ENCODE measurements around the gene TRAPPC14. TPM values are rescaled to one million over a fixed set of nuclear protein-coding genes. Genes with fewer than 3 reads are reported as not detected.

TRAPPC14 gene
- total and polyA plus RNA-seq, 8 donors, result 10.7 to 33.3 (median 20.3) TPM

DNA sequence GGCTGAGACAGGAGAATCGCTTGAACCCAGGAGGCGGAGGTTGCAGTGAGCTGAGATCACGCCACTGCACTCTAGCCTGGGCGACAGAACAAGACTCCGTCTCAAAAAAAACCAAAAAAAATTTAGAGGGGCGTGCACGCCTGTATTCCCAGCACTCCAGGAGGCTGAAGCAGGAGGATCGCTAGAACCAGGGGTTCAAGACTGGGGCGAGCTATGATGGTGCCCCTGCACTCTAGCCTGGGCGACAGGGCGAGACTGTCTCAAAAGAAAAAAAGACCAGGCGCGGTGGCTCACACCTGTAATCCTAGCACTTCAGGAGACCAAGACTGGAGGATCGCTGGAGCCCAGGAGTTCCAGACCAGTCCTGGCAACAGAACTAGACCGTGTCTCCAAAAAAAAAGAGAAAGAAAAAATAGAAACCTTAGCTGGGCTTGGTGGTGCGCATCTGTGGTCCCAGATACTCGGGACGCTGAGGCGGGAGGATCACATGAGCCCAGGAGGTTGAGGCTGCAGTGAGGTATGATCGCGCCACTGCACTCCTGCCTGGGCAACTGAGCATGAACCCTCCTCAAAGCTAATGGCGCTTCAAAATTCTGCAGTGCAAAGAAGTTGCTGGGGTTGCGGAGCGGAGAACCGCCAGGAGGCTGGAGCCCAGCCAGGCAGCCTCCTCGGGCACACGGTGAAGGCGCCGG lies 32.1 kb downstream of the TRAPPC14 start:
- Histone ChIP-seq H3K9me3 (no peaks in the 10 kb centered on the region), H3K27me3 (no peaks in the 10 kb centered on the region), H3K4me1 (peaks cover 39 to 60% (median 47%) of the 10 kb centered on the region in 4 donors), H3K4me3 (peak overlapping the region; percentile 79 to 94 (median 91)), H3K36me3 (peaks cover 0 to 16% (median 0%) of the 10 kb centered on the region in 4 donors), H3K27ac (peak overlapping the region; percentile 97 to 99 (median 99))
- intact Hi-C loops (cut with DNase I; ENCODE audit: low total_unique reads), result no loop called here
- 7 to 14% (median 10%) methylated on average over 22 to 29 of the region's 29 CpGs for WGBS, 5 donors
- DNase-seq, result no peak
- no peak for TF ChIP-seq POLR2AphosphoS5 (IDR thresholded peaks at IDR 0.05)
- TF ChIP-seq EP300 (IDR thresholded peaks at IDR 0.05), result no peak
- TF ChIP-seq POLR2A (IDR thresholded peaks at IDR 0.05), result no peak
- TF ChIP-seq, protein P1, sequence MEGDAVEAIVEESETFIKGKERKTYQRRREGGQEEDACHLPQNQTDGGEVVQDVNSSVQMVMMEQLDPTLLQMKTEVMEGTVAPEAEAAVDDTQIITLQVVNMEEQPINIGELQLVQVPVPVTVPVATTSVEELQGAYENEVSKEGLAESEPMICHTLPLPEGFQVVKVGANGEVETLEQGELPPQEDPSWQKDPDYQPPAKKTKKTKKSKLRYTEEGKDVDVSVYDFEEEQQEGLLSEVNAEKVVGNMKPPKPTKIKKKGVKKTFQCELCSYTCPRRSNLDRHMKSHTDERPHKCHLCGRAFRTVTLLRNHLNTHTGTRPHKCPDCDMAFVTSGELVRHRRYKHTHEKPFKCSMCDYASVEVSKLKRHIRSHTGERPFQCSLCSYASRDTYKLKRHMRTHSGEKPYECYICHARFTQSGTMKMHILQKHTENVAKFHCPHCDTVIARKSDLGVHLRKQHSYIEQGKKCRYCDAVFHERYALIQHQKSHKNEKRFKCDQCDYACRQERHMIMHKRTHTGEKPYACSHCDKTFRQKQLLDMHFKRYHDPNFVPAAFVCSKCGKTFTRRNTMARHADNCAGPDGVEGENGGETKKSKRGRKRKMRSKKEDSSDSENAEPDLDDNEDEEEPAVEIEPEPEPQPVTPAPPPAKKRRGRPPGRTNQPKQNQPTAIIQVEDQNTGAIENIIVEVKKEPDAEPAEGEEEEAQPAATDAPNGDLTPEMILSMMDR (IDR thresholded peaks at IDR 0.05), result peak in 1 of 7 experiments; percentile 10

DNA sequence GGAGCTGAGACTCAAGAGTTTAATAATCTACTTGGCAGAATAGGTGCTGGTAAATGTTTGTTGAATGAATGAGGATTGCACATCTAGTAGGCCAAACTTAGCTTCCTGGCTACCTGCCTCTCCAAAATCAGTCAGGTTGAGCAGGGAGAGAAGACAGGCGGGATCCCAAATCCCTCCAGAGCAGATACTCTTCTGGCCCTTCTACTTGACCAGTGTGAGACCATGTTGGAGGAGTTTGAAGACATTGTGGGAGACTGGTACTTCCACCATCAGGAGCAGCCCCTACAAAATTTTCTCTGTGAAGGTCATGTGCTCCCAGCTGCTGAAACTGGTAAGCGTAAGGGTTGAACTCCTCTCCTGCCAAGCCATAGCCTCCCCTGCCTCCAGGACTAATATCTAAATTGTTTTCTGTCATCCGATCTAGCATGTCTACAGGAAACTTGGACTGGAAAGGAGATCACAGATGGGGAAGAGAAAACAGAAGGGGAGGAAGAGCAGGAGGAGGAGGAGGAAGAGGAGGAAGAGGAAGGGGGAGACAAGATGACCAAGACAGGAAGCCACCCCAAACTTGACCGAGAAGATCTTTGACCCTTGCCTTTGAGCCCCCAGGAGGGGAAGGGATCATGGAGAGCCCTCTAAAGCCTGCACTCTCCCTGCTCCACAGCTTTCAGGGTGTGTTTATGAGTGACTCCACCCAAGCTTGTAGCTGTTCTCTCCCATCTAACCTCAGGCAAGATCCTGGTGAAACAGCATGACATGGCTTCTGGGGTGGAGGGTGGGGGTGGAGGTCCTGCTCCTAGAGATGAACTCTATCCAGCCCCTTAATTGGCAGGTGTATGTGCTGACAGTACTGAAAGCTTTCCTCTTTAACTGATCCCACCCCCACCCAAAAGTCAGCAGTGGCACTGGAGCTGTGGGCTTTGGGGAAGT lies 34.0 kb downstream of the TRAPPC14 start:
- Histone ChIP-seq H3K9me3 (no peaks in the 10 kb centered on the region), H3K4me3 (no peak overlapping the region), H3K36me3 (peaks cover 0 to 16% (median 0%) of the 10 kb centered on the region in 4 donors), H3K4me1 (peaks cover 41 to 59% (median 48%) of the 10 kb centered on the region in 4 donors), H3K27me3 (no peaks in the 10 kb centered on the region), H3K27ac (peak overlapping the region in 2 of 5 donors; percentile 99)
- no peak for TF ChIP-seq EP300 (IDR thresholded peaks at IDR 0.05)
- no peak for TF ChIP-seq POLR2AphosphoS5 (IDR thresholded peaks at IDR 0.05)
- TF ChIP-seq, protein P1 (IDR thresholded peaks at IDR 0.05), result no peak
- TF ChIP-seq POLR2A (IDR thresholded peaks at IDR 0.05), result no peak
- DNase-seq, result no peak
- WGBS, 5 donors, result 69 to 85% (median 75%) methylated on average over 4 of the region's 4 CpGs
- intact Hi-C loops (cut with DNase I; ENCODE audit: low total_unique reads), result no loop called here

DNA sequence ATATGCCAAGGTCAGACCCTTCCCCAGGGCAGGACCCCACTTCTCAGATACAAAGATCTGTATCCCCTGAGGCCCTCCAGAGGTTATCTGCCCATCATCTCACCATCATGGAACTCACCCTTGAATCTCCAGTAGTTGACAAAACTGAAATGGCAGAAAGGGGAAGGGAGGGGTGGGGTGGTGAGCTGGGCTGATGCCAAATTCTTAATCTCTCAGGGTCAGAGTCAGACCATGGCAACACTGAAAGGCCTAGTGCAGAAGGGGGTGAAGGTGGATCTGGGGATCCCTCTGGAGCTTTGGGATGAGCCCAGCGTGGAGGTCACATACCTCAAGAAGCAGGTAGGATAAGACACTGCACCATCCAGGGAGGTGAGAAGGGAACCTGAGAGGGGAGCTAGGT lies 36.0 kb downstream of the TRAPPC14 start:
- H3K27ac ChIP-seq, result peak overlapping the region in 2 of 5 donors; percentile 24 to 39
- intact Hi-C loops (cut with DNase I; ENCODE audit: low total_unique reads), result no loop called here
- DNase-seq, result no peak

More for the DNA sequence above, 36.0 kb downstream of the TRAPPC14 start:
- no peak overlapping the region for H3K4me3 ChIP-seq
- TF ChIP-seq EP300 (IDR thresholded peaks at IDR 0.05), result no peak
- no peak for TF ChIP-seq POLR2AphosphoS5 (IDR thresholded peaks at IDR 0.05)
- TF ChIP-seq, protein P1 (IDR thresholded peaks at IDR 0.05), result no peak
- no peak for TF ChIP-seq POLR2A (IDR thresholded peaks at IDR 0.05)
- peaks cover 0 to 16% (median 0%) of the 10 kb centered on the region in 4 donors for H3K36me3 ChIP-seq
- 67 to 100% (median 94%) methylated on average over 1 of the region's 1 CpG for WGBS, 5 donors
- H3K9me3 ChIP-seq, result no peaks in the 10 kb centered on the region
- H3K4me1 ChIP-seq, result peaks cover 38 to 61% (median 46%) of the 10 kb centered on the region in 4 donors
- H3K27me3 ChIP-seq, result no peaks in the 10 kb centered on the region

Data from stomach (tissue), 9 donors.